Fibroblast of gingiva (primary cell): ENCODE measurements around the gene C10orf105.

ENCODE experiments used
- DNase-seq: peaks from one replicate; pipeline ENCODE4 v3.0.0-alpha.2; 2011; ENCODE audit warnings: low read depth

The C10orf105 gene

GRCh38 chr10:71751515-71752224 is 32.1 kb upstream of the C10orf105 start:
- DNase-seq: no peak

GRCh38 chr10:71750986-71751385 is 31.4 kb upstream of the C10orf105 start:
- no peak for DNase-seq

GRCh38 chr10:71750124-71750841 is 30.7 kb upstream of the C10orf105 start:
- DNase-seq: no peak

- no peak for DNase-seq
These were observed 29.8 kb upstream of the C10orf105 start for GRCh38 chr10:71749396-71749795.

GRCh38 chr10:71748671-71749191 is 29.2 kb upstream of the C10orf105 start:
- DNase-seq: no peak

GRCh38 chr10:71747551-71748523 is 28.3 kb upstream of the C10orf105 start:
- no peak for DNase-seq

GRCh38 chr10:71747039-71747531 is 27.5 kb upstream of the C10orf105 start:
- no peak for DNase-seq

- DNase-seq: no peak
These were observed 26.9 kb upstream of the C10orf105 start for GRCh38 chr10:71746344-71747037.

GRCh38 chr10:71745664-71746250 is 26.2 kb upstream of the C10orf105 start:
- DNase-seq: no peak

- DNase-seq: no peak
These were observed 25.5 kb upstream of the C10orf105 start for GRCh38 chr10:71744897-71745663.

GRCh38 chr10:71743866-71744265 is 24.3 kb upstream of the C10orf105 start:
- DNase-seq: no peak

GRCh38 chr10:71743089-71743838 is 23.7 kb upstream of the C10orf105 start:
- DNase-seq: no peak

GRCh38 chr10:71742301-71743088 is 22.9 kb upstream of the C10orf105 start:
- no peak for DNase-seq

GRCh38 chr10:71741671-71742070 is 22.1 kb upstream of the C10orf105 start:
- no peak for DNase-seq

GRCh38 chr10:71741029-71741428 is 21.5 kb upstream of the C10orf105 start:
- DNase-seq: no peak

GRCh38 chr10:71740069-71740653 is 20.6 kb upstream of the C10orf105 start:
- DNase-seq: peak; percentile 26

- DNase-seq: no peak
These were observed 19.9 kb upstream of the C10orf105 start for GRCh38 chr10:71739358-71739900.

- DNase-seq: peak; percentile 28
These were observed 18.2 kb upstream of the C10orf105 start for GRCh38 chr10:71737834-71738197.
